Measurements from ENCODE around the gene GPD2. TPM values are rescaled to one million over a fixed set of nuclear protein-coding genes. Genes with fewer than 3 reads are reported as not detected.
A peak's percentile ranks its signal among the peaks of the same experiment; 100 is the strongest.

Gene GPD2
- 10 to 100 TPM; 20.5 to 28.3 (median 22.8) TPM for polyA plus RNA-seq (ENCODE audit: insufficient read length in 3 of 3)

DNA sequence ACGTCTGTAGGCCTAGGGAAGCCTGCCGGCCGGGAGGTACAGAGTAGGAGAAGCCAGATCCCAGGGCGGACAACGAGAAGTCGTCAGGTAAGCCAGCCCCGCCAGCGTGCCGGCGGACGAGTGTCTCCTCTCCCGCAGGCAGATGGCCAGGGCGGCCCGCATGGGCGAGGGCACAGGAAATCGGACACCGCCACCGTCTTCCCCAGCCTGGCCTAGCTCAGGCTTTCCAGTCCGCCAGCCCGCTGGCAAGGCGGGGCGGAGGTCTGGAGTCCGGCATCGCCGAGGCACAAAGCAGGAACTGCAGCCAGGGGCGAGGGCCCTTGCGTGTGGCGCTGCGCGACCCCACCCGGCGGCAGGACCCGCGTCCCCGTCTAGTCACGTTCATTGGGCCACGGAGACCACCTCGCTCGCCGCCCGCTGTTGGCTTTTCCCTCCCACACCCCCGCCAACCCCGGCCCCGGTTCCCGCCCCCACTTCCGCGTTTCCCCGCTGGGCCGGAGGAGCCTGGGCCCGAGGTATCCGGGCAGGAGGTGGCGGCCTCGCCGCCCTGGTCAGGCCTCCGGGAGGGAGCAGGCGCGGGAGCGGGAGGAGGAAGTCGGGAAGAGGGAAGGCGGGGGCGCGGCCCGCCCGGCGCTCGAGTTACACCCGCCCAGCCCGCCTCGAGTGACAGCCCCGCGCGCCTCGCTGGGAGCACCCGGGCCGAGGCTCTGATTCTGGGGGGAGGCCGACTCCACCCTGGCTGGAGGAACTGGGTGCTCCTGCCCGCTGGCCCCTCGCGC lies at the start of gene GPD2:
TSS of gene GPD2 (plus strand) at position 662 of the 779 bp plus-strand sequence. CDS start 39,727 bp downstream, outside the sequence.
- peak; percentile 56 to 78 (median 75) for DNase-seq (ENCODE audit: low read depth in 3 of 3, low spot score in 2 of 3)

DNA sequence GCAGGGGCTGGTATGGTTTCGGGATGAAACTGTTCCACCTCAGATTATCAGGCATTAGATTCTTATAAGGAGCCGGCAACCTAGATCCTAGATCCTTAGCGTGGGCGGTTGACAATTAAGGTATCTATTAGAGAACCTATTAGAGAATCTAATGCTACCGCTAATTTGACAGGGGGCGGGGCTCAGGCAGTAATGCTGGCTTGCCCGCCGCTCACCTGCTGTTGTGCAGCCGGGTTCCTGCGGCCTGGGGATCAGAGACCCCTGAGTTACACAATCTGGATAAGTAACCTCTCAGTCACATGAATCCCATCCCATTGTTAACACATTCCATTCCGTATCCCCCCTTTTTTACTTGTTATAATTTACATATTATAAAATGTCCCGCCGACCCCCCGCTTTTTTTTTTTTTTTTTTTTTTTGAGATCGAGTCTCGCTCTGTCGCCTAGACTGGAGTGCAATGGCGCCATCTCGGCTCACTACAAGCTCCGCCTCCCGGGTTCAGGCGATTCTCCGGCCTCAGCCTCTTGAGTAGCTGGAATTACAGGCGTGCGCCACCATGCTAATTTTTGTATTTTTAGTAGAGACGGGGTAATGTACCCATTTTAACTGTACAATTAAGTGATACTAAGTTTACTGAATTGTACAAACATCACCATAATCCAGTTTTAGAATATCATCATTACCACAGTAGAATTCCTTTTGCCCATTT lies 42.0 kb upstream of the GPD2 start:
- no peak for DNase-seq (ENCODE audit: low read depth in 3 of 3, low spot score in 2 of 3)

DNA sequence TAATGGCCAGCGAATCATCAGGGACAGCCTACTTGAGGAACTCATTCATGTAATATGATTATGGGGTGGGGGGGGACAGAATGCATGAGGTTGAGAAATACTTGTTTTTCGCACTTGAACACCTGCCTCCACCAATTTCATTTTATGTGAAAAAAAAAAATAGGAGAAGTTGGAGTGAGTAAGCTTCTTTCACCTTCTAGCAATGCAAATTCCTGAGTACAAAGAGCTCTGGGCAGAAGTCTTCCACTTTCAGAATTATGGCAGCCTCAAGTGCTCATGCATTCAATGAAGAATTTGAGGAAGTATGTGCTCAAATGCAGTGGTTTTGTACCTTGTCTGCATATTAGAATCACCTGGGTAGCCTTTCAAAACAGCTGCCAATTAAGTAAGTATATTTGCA lies 40.1 kb upstream of the GPD2 start:
- DNase-seq (ENCODE audit: low read depth in 3 of 3, low spot score in 2 of 3): no peak

DNA sequence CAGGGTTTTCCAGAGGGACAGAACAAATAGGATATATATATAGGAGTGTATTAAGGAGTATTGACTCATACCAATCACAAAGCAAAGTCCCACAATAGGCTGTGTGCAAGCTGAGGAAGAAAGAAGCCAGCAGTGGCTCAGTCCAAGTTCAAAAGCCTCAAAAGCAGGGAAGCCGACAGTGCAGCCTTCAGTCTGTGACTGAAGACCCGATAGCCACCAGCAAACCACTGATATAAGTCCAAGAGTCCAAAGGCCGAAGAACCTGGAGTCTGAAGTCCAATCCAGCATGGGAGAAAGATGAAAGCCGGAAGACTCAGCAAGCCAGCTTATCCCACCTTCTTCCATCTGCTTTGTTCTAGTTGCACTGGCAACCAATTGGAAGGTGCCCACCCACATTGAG lies 39.0 kb upstream of the GPD2 start:
- no peak for DNase-seq (ENCODE audit: low read depth in 3 of 3, low spot score in 2 of 3)

DNA sequence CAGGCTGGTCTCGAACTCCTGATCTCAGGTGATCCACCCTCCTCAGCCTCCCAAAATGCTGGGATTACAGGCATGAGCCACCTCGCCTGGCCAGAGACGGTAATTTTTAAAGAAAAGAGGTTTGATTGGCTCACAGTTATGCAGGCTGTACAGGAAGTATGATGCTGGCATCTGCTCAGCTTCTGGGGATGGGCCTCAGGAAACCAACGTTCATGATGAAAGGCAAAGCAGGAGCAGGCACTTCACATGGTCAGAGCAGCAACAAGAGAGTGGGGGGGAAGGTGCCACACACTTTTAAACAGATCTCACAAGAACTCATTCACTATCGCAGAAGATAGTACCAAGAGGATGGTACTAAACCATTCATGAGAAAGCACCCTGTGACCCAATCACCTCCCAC lies 38.0 kb upstream of the GPD2 start:
- DNase-seq (ENCODE audit: low read depth in 3 of 3, low spot score in 2 of 3): no peak

DNA sequence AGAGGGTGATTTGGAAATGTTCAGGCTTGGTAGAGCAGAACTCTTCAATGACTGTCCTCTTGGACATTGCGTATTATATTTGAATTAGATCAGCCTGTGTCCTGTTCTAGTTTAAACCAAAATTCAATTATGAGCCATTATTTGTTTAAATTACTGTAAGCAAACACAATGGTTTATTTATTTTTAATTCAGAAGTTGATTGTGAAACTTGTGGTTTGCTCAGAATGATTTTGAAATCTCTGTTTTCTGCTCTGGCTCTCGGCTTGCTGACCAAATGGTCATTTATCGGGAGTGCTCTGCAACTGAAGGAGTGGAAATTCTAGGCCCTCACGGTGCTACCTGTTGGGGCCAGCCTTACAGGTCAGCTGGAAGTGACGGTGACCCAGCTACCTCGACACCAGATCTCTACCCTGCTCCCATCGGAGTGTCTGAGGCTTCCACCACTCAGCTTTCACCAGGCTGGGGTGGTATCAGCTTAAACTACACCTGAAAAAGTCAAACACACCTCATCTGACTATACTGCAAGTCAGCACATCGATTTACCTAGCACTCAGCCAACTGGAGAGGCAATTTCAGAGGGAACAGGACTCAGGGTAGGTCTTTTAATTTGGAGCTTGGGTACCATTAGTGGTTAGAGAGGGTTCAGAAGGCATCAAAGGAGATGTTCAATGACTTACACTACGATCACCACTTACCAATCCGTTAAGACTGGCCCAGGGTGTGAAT lies 36.8 kb upstream of the GPD2 start:
- peak in 1 of 3 donors; percentile 12 for DNase-seq (ENCODE audit: low read depth in 3 of 3, low spot score in 2 of 3)

DNA sequence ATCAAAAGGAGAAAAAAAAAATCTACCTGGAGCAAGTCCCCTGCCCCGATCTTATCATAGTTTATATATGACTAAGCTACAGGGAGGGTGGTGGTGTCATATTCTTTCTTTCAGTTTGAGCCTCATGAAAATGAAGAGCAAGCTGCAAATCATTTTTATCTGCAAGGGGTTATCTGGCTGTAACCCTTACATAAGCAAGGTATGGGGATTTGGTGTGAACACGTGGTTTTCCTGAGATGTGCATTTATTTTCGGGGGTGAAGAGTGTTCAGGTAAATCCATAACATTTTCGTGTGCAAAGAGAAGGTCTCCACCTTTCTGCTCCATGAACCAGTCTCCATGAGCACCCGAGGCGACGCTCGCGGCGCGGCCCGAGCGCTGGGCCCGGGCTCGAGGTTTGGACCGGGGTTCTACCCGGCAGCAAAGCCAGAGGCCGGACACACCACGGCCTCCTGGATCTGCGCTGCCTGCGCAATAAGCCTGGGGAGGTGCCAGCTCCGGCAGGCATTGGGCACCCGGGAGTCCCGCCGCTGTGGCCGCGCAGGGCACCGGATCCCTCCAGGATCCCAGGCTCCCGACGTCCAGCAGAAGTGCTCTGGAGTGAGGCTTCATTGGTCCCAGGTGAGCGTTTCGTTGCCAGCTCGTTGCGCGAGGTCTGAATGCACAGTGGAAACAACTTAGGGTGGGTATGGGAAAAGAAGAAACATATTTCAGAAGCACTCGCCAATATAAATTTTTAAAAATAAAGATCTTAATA lies 36.1 kb upstream of the GPD2 start:
- DNase-seq (ENCODE audit: low read depth in 3 of 3, low spot score in 2 of 3): peak in 2 of 3 donors; percentile 62 to 90

DNA sequence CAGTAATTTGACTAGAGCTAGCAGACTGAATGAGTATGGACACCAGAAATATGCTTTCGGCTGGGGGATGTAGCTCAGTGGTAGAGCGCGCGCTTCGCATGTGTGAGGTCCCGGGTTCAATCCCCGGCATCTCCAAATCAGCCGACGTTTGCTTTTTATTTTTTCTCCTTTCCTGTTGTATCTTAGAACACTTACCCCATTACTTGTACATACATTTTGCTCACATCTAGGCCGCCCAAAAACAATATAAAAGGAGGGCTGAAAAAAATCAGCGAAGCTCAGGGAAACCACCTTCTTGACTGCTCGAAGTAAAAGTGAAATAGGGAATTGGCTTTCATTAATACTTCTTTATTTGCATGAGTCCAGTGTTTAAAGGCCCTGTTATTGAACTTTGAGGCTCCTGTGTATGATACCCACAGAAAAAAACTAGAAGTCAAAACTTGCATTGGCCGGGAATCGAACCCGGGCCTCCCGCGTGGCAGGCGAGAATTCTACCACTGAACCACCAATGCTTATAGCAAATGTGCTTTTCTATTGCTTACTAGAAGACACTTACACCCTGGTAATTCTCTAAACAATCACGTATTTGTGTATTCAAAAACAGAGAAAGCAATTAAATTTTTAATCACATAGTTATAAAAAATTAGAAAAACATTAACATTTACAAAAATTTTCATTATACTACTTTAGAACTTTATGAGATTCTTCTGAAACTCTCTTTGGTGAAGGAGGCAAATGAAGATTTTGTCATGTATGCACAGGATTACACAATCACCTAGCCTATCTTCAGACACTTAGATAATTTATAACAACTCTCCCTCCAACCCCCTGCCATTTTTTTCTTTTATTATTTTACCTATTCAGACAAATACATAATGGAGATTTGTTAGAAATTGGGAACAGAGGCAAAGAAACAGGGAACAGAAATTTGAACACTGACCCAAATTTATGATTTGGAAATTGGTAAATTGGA lies 35.2 kb upstream of the GPD2 start:
- DNase-seq (ENCODE audit: low read depth in 3 of 3, low spot score in 2 of 3): peak; percentile 59 to 85 (median 78)

DNA sequence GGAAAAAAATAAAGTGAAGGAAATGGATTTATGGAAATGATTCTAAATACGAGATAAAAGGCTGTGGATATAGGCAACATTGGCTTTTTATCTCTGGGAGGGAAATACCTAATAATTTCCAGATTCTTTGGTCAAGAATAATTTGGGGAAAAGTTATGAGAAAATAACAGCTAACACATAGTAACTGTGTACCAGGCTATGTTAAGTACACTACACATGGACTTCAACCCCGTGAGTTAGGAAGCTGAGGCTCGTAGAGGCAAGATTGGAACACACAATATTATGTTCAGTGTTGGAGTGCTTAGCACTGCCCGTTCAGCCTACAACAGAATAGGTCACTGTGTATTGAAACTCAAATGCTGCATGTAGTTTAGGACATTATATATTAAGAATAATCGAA lies 34.3 kb upstream of the GPD2 start:
- no peak for DNase-seq (ENCODE audit: low read depth in 3 of 3, low spot score in 2 of 3)

DNA sequence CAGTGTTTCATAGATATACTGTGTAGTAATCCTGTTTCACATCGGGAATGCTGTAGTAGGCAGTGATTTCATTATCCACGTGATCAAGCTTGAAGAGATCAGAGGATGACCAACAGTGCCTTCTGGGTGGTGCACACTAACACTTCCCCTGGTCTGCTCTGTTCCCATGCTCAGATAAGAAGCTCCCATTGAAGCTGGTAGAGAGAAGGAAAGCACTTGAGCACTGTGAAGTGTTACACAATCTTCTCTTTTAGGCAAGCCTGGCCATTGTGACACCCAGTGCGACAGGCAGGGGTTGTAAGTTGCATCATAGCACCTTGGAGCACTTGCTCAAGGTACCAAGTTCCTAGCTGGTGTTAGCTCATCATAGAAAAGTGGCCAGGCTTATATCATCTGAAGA lies 30.6 kb upstream of the GPD2 start:
- DNase-seq (ENCODE audit: low read depth in 3 of 3, low spot score in 2 of 3): no peak

DNA sequence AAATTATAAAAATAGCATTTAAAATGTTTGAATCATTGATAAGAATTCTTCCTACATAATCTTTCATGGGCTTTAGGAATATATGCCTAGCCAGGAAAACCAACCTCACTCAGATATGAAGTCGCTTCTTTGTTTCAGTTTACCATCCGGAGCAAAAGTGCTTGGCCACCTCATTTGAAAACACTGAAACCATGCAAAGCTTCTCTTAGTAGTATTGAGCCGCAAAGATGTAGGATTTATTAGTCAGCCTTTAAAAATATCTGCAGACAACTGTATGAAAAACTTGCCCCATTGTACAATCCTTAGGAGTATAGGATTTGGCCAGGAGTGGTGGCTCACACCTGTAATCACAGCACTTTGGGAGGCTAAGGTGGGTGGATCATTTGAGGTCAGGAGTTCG lies 24.3 kb upstream of the GPD2 start:
- DNase-seq (ENCODE audit: low read depth in 3 of 3, low spot score in 2 of 3): no peak

DNA sequence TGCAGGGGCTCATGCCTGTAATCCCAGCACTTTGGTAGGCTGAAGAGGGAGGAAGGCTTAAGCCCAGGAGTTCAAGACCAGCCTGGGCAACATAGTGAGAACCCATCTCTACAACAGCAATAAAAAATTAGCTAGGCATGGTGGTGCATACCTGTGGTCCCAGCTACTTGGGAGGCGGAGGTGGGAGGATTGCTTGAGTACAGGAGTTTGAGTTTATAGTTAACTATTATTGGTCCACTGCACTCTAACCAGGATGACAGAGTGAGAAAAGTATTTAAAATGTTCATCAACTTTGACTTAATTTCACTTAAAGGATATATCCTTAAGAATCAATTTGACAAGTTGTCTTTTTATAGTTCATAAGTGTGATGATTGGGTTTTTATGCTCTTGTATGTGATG lies 14.3 kb upstream of the GPD2 start:
- no peak for DNase-seq (ENCODE audit: low read depth in 3 of 3, low spot score in 2 of 3)

DNA sequence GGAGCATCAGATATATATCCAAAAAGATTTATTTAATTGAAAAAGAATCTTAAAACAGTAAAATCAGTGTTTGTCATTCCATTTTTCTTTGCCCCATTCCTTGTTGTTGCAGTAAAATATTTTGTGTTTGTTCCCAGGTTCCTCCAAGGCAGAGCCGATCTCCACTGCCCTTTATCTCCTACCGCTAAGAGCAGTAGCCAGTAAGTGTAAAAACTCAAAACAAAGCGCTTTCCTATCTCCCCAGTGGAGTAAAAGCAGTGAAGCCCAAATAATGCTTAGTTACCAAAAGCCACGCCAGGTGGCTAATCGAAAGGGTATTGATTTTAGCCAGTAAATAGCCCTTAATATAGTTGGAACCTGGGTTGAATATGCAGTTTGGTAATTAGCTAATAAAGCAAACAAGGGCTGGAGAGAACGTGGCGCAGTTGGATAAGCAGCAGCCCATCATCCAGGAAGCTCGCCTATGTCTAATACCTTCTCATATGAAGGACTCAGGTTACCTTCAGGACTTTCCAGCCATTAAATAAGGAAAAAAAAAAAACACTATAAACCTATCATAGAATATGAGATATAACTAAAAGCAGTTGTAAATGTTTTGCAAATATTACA lies 12.4 kb upstream of the GPD2 start:
- DNase-seq (ENCODE audit: low read depth in 3 of 3, low spot score in 2 of 3): no peak

DNA sequence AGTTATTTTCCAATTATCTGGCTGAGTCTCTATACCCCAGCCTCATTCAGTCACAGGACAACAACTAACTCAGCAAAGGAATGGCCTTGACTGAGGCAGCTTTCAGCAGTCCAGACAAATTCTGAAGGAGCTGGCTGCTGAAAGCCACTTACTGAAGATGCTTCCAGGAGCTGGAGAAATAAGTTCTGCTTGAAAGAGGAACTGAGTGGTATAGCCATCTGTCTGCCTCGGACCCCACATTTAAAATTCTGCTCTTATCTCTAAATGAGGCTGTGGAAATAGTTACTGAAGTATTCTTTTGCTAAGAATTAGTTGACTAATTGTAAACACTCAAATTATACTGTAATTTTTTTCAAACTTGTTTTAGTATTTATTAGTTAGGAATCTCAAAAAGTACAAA lies 9.1 kb upstream of the GPD2 start:
- no peak for DNase-seq (ENCODE audit: low read depth in 3 of 3, low spot score in 2 of 3)

DNA sequence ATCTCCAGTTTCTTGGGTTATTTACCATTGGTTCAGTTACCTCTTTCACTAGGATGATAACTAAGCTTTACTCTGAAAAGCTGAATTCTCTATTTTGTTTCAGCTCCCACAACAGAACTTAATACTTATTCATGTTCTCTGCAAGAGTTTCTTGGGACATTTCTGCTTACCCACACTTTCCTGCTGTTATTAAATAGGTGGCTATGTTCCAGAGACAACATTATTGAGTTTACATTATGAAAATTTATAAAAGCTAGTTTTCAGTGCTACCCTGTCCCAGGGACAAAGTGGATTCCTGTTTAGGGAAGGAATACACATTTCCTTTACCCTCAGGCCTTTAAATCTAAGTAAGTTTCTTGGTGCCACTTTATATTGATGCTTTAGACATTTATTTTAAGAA lies 7.0 kb upstream of the GPD2 start:
- DNase-seq (ENCODE audit: low read depth in 3 of 3, low spot score in 2 of 3): no peak

DNA sequence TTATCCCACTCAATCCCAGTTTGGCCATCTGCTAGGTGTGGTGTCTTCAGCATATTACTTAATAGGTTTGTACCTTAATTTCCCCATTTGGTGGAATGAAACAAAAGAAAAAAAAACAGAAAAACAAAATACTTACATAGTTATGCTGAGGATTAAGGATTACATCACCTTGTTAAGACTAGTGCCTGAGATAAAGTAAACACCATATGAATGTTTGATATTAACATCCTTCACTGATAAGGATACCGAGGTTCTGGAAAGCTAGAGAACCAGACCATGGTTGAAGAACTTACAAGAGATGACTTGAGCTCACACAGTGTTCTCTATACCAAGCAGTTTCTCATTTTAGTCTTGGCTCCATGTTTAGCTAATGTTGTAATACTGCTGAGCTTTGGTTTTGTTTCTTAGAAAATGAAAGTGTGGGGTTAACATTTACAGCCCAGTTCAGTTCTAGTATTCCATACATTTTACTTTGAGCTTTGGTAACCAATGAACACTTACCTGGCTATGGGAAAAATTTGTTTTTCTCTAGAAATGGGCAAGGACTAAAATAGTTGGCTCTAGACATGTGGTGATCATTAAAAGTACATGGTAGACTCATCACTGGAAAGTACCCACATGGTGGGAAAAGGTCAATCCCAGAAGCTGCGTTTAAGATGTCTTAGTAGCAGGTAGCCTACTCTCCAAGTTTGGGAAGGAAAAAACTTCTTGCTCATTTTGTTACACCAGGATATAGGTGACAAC lies 5.8 kb upstream of the GPD2 start:
- no peak for DNase-seq (ENCODE audit: low read depth in 3 of 3, low spot score in 2 of 3)

DNA sequence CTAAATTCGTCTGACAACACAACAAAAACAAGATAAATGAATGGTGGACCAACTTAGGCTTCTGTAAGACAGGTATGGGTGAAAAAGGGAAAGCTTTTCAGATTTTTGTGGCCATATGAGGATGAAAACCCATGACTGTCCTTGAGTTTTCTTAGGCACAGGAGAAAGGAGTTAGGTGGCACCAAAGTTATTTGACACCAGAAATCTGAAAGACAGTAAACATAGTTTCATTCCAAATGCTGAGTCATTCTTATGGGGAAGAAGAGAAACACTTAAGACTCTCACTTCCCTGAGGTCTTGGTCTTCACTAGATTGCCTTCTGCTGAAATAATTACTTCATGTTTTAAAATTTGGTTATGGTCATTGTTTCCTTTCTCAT lies 5.2 kb upstream of the GPD2 start:
- DNase-seq (ENCODE audit: low read depth in 3 of 3, low spot score in 2 of 3): no peak

DNA sequence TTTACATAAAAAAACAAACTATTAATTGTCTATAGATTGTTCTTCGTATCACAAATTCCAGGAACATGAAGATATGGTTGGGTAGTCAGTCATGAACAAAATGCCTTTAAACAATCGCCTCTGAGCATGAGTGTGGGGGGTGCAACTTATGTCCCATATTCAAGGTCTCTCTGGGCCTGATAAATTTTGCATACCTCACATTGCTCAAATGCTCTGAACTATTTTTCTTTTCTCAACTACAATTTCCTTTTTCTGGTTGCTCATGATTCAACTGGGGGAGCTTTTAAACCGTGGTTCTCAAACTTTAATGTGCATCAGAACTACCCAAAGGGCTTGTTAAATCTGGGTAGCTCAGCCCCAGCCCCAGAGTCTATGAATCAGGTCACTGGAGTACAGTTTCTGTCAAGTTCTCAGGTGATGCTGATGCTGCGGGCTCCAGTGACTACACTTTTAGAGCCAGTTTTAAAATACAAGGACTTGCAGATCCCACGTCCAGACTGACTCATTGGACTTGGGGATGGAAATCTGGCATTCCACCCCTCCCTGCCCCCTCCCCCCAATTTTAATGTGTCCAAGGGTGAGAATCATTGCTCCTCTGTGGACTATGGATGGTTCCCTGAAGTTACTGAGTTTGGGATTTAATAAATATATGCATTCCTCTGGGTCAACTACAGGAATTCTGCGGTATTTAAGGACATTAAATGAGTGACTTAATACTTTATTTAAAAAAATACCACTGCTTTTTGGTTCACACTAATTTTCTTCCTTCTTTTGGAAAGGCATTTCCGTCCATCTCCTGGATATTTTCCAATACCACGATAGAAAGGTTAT lies 1.5 kb upstream of the GPD2 start:
- peak in 1 of 3 donors; percentile 2 for DNase-seq (ENCODE audit: low read depth in 3 of 3, low spot score in 2 of 3)

All from right renal cortex interstitium (tissue), 3 donors.